Hepatocyte (in vitro differentiated cells): ENCODE measurements around the gene HTR2B.

Experiments used
- EZH2 ChIP-seq: fragments of 200-600 bp; sonication (generic); IDR thresholded peaks from 2 replicates; pipeline ENCODE4 v1.6.1; 2016; ENCODE audit warnings: antibody characterized with exemption, mild to moderate bottlenecking, borderline replicate concordance
- EZH2phosphoT487 ChIP-seq: fragments of 200-600 bp; sonication (generic); IDR thresholded peaks from one replicate; pipeline ENCODE4 v1.6.1; 2018; ENCODE audit warnings: antibody characterized with exemption, mild to moderate bottlenecking, low read depth, moderate library complexity; ENCODE audit not compliant: unreplicated experiment, severe bottlenecking

DNA sequence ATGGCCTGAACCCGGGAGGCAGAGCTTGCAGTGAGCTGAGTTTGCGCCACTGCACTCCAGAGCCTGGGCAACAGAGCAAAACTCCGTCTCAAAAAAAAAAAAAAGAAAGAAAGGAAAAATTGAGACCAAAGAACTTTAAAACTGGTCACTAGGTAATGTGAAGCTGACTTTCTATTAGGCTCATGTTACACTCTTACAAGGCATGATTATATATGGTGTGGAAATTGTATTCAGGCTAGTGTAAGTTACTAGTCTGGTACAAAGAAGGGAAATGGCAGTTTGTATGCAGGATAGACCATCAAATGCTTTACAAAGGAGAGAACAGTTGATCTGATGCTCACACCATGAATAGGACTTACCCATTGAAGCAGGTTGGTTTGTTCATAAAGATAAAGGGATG lies 38.2 kb upstream of the HTR2B start:
- TF ChIP-seq EZH2phosphoT487 (no peak), EZH2 (no peak)
